ENCODE results near the gene FHAD1.
"Not testable (repeated sequence)": the region's sequence is repeated elsewhere in the genome, so short reads cannot be mapped to it uniquely, and the experiment has no call there.

Gene FHAD1

DNA sequence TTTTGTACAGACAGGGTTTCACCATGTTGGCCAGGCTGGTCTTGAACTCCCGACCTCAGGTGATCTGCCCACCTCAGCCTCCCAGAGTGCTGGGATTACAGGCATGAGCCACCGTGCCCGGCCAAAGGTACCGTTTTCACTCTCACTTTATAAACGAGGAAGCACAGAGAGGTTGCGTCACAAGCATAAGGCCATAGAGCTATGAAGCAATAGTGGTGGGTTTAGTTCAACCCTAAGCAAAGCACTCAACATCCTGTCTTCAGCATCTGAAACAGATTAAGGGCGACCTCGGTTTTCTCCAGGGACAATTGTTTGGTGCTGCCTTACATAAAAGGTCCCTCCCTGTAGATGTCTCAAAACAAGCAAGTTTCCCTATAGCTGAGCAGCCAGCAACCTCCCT, 187.7 kb downstream of the FHAD1 start:
- H3K4me1 ChIP-seq (ENCODE audit: control insufficient read depth, insufficient read depth, low read length); H3K27me3 ChIP-seq (ENCODE audit: control insufficient read depth, insufficient read depth, low read length); H3K4me3 ChIP-seq (ENCODE audit: low read depth, low read length); H3K27ac ChIP-seq (ENCODE audit: low read depth, low read length); H3K36me3 ChIP-seq (ENCODE audit: control insufficient read depth, insufficient read depth, low read length); H3K9ac ChIP-seq (ENCODE audit: low read length); H3K9me3 ChIP-seq (ENCODE audit: control insufficient read depth, insufficient read depth, low read depth, low read length): not testable (repeated sequence)

DNA sequence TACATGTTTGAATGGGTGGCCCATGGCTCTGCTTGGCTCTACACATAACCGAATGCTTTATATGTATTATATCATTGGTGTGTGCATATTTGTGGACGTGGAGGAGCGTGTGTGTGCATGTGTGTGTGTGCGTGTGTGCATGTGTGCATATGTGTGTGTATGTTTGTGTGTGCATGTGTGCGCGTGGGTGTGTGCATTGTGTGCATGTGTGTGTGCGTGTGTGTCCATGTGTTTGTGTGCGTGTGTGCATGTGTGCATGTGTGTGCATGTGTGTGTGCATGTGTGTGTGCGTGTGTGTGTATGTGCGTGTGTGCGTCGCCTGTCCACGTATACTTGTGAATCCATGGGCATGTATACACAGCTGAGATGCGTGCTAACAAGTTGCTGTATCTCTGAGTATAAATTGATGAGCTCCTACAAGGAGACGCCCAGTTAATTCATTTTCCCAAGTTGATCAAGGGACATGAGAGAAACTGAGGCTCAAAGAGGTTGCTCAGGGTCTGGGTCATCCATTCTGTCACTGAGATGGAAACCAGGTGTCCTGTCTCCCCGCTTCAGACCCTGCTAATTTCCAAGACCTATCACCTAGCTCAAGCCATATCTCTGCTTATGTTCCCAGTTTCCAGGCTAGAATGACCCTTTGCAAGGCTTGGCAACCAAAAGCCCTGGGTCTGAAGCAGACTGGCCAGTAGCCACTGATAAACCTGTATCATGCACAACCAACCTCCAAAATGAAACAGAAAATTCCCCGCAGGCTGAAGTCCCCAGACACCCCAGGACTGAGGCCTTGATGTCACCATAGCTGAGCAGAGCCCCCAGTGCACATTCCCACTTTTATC, 188.4 kb downstream of the FHAD1 start:
- Histone ChIP-seq H3K27ac (ENCODE audit: low read depth, low read length) (no peak overlapping the region), H3K36me3 (ENCODE audit: control insufficient read depth, insufficient read depth, low read length) (no peaks in the 10 kb centered on the region), H3K4me1 (ENCODE audit: control insufficient read depth, insufficient read depth, low read length) (no peaks in the 10 kb centered on the region; the same call in 1 of the 2 replicates), H3K9ac (ENCODE audit: low read length) (no peak overlapping the region), H3K27me3 (ENCODE audit: control insufficient read depth, insufficient read depth, low read length) (no peaks in the 10 kb centered on the region), H3K9me3 (ENCODE audit: control insufficient read depth, insufficient read depth, low read depth, low read length) (no peaks in the 10 kb centered on the region), H3K4me3 (ENCODE audit: low read depth, low read length) (no peak overlapping the region)

DNA sequence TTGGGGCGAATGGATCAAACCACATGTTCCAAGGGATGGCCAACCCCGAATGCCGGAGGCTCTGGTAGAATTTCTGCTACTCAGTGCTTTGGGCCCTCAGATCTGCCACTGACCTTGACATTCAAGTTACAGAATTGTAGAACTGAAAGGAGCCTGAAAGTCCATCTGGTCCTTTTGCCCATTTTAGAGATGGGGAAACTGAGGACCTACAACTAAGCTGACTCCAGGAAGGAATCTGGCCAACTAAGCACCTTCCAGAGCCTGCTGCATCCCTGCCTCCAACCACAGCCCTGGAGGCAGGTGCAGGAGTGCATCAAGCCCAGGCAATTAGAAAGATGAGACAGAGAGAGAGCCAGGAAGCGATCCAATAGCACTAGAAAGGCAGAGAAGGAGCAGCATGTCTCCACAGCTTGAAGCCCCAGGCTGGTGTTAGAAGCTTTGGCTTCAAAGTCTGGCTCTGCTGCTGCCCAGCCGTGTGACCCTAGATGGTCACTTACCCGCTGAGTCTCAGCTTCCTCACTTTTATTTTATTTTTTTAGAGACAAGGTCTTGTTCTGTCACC, 189.9 kb downstream of the FHAD1 start:
- H3K27me3 ChIP-seq (ENCODE audit: control insufficient read depth, insufficient read depth, low read length): no peaks in the 10 kb centered on the region
- H3K27ac ChIP-seq (ENCODE audit: low read depth, low read length): no peak overlapping the region
- H3K4me1 ChIP-seq (ENCODE audit: control insufficient read depth, insufficient read depth, low read length): no peaks in the 10 kb centered on the region; the same call in 1 of the 2 replicates
- no peaks in the 10 kb centered on the region for H3K36me3 ChIP-seq (ENCODE audit: control insufficient read depth, insufficient read depth, low read length)
- H3K9ac ChIP-seq (ENCODE audit: low read length): no peak overlapping the region
- no peaks in the 10 kb centered on the region for H3K9me3 ChIP-seq (ENCODE audit: control insufficient read depth, insufficient read depth, low read depth, low read length)
- H3K4me3 ChIP-seq (ENCODE audit: low read depth, low read length): no peak overlapping the region

DNA sequence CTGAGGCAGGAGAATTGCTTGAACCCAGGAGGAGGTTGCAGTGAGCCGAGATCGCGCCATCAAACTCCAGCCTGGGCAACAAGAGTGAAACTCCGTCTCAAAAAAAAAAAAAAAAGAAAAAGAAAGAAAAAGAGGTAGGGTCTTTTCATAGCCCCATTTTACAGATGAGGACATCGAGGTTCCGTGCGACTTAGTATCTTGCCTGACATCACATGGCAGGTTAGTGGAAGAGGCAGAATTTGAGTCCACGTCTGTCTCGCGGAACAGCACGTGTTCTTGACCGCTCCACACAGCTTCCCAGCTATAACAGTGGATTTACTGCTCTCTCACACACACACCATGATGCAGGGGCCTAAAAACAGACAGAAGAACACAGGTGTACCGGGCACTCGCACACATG, 192.3 kb downstream of the FHAD1 start:
- Histone ChIP-seq H3K36me3 (ENCODE audit: control insufficient read depth, insufficient read depth, low read length) (no peaks in the 10 kb centered on the region), H3K9ac (ENCODE audit: low read length) (no peak overlapping the region), H3K9me3 (ENCODE audit: control insufficient read depth, insufficient read depth, low read depth, low read length) (no peaks in the 10 kb centered on the region), H3K27me3 (ENCODE audit: control insufficient read depth, insufficient read depth, low read length) (no peaks in the 10 kb centered on the region), H3K4me1 (ENCODE audit: control insufficient read depth, insufficient read depth, low read length) (no peaks in the 10 kb centered on the region), H3K4me3 (ENCODE audit: low read depth, low read length) (no peak overlapping the region), H3K27ac (ENCODE audit: low read depth, low read length) (no peak overlapping the region)

DNA sequence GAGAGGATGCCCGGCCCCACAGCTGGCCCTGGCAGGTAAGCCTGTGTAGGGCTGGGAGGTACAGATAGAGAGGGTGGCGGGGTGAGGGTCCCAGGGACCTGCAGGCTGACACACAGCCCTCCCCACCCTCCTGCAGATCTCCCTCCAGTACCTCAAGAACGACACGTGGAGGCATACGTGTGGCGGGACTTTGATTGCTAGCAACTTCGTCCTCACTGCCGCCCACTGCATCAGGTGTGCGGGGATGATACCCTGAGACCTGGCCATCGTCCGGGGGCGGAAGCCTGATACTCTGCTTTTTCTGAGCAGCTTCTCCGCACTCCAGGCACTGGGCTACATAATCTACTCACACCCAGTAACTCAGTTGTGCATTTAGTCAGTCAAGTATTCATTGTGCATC, 193.3 kb downstream of the FHAD1 start:
- H3K27me3 ChIP-seq (ENCODE audit: control insufficient read depth, insufficient read depth, low read length): no peaks in the 10 kb centered on the region
- no peak overlapping the region for H3K27ac ChIP-seq (ENCODE audit: low read depth, low read length)
- H3K4me1 ChIP-seq (ENCODE audit: control insufficient read depth, insufficient read depth, low read length): no peaks in the 10 kb centered on the region
- no peak overlapping the region for H3K4me3 ChIP-seq (ENCODE audit: low read depth, low read length)
- no peaks in the 10 kb centered on the region for H3K36me3 ChIP-seq (ENCODE audit: control insufficient read depth, insufficient read depth, low read length)
- no peak overlapping the region for H3K9ac ChIP-seq (ENCODE audit: low read length)
- H3K9me3 ChIP-seq (ENCODE audit: control insufficient read depth, insufficient read depth, low read depth, low read length): no peaks in the 10 kb centered on the region

DNA sequence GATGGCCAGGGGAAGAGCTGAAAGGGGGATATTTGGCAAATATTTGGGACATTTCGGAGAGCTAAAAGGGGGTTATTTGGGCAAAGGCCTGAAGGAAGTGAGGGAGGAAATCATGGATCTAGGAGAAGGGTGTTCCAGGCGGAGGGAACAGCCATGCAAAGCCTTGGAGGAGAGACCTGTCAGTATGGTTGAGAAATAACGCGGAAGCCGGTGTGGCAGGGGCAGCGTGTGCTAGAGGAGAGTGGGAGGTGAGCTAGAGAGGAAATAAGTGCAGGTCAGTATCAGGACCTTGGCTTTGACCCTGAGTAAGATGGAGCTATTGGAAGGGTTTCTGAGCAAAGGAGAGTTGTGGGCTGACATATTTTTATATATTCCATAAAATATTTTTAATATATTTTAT, 194.2 kb downstream of the FHAD1 start:
- Histone ChIP-seq H3K4me3 (ENCODE audit: low read depth, low read length) (no peak overlapping the region), H3K27me3 (ENCODE audit: control insufficient read depth, insufficient read depth, low read length) (no peaks in the 10 kb centered on the region), H3K27ac (ENCODE audit: low read depth, low read length) (no peak overlapping the region), H3K9me3 (ENCODE audit: control insufficient read depth, insufficient read depth, low read depth, low read length) (no peaks in the 10 kb centered on the region), H3K36me3 (ENCODE audit: control insufficient read depth, insufficient read depth, low read length) (no peaks in the 10 kb centered on the region), H3K4me1 (ENCODE audit: control insufficient read depth, insufficient read depth, low read length) (no peaks in the 10 kb centered on the region), H3K9ac (ENCODE audit: low read length) (no peak overlapping the region)

DNA sequence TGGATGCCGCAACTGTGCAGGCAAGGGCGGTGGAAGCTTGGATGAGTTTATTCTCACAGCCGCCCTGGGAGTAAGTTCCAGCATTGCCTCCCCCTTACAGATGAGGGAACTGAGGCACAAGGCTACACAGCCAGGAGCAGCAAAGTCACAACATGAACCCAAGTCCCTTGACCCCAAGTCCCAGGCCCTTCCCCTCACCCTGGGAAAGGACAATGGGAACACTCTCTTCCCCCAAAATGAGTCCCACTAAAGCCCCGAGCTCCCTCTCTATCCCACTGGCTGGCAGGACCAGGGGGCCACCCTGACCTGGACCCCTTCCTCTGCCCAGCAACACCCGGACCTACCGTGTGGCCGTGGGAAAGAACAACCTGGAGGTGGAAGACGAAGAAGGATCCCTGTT, 195.1 kb downstream of the FHAD1 start:
- Histone ChIP-seq H3K27me3 (ENCODE audit: control insufficient read depth, insufficient read depth, low read length) (no peaks in the 10 kb centered on the region), H3K36me3 (ENCODE audit: control insufficient read depth, insufficient read depth, low read length) (no peaks in the 10 kb centered on the region), H3K27ac (ENCODE audit: low read depth, low read length) (no peak overlapping the region), H3K9ac (ENCODE audit: low read length) (no peak overlapping the region), H3K9me3 (ENCODE audit: control insufficient read depth, insufficient read depth, low read depth, low read length) (no peaks in the 10 kb centered on the region), H3K4me3 (ENCODE audit: low read depth, low read length) (no peak overlapping the region), H3K4me1 (ENCODE audit: control insufficient read depth, insufficient read depth, low read length) (no peaks in the 10 kb centered on the region)

DNA sequence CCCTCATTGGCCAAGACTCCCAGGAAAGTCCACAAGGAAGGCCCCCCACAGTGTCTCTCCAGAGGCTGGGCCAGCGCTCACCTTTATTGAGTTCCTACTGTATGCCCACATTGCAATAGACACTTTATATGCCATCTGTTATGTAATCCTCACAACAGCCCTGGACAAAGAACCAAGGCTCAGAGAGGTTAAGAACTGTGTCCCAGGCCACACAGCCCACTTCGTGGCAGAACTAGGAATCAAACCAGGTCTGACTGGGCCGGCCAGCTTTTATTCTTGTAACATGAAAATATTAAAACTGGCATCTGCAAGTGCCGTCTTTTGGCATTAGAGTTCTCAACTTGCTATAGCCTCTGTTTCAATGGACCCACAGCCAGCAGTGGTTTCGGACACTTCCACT, 195.7 kb downstream of the FHAD1 start:
- Histone ChIP-seq H3K4me3 (ENCODE audit: low read depth, low read length) (no peak overlapping the region), H3K27ac (ENCODE audit: low read depth, low read length) (no peak overlapping the region), H3K4me1 (ENCODE audit: control insufficient read depth, insufficient read depth, low read length) (no peaks in the 10 kb centered on the region), H3K27me3 (ENCODE audit: control insufficient read depth, insufficient read depth, low read length) (no peaks in the 10 kb centered on the region), H3K9ac (ENCODE audit: low read length) (no peak overlapping the region), H3K9me3 (ENCODE audit: control insufficient read depth, insufficient read depth, low read depth, low read length) (no peaks in the 10 kb centered on the region), H3K36me3 (ENCODE audit: control insufficient read depth, insufficient read depth, low read length) (no peaks in the 10 kb centered on the region)

DNA sequence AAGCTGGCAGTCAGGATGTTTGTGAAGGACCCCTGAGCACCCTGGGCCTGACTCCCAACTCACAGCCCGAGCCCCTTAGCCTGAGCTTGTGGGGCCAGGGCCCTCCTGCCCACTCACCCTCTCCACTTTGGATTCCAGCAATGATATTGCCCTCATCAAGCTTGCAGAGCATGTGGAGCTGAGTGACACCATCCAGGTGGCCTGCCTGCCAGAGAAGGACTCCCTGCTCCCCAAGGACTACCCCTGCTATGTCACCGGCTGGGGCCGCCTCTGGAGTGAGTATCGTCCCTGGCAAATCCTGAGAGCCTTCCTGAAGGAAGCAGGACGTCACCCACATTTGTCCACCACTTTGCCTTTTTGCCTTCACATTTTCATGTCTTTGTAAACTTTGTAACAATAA, 196.3 kb downstream of the FHAD1 start:
- Histone ChIP-seq H3K9ac (ENCODE audit: low read length) (no peak overlapping the region), H3K4me1 (ENCODE audit: control insufficient read depth, insufficient read depth, low read length) (no peaks in the 10 kb centered on the region), H3K27me3 (ENCODE audit: control insufficient read depth, insufficient read depth, low read length) (no peaks in the 10 kb centered on the region), H3K4me3 (ENCODE audit: low read depth, low read length) (no peak overlapping the region), H3K36me3 (ENCODE audit: control insufficient read depth, insufficient read depth, low read length) (no peaks in the 10 kb centered on the region), H3K9me3 (ENCODE audit: control insufficient read depth, insufficient read depth, low read depth, low read length) (no peaks in the 10 kb centered on the region), H3K27ac (ENCODE audit: low read depth, low read length) (no peak overlapping the region)

DNA sequence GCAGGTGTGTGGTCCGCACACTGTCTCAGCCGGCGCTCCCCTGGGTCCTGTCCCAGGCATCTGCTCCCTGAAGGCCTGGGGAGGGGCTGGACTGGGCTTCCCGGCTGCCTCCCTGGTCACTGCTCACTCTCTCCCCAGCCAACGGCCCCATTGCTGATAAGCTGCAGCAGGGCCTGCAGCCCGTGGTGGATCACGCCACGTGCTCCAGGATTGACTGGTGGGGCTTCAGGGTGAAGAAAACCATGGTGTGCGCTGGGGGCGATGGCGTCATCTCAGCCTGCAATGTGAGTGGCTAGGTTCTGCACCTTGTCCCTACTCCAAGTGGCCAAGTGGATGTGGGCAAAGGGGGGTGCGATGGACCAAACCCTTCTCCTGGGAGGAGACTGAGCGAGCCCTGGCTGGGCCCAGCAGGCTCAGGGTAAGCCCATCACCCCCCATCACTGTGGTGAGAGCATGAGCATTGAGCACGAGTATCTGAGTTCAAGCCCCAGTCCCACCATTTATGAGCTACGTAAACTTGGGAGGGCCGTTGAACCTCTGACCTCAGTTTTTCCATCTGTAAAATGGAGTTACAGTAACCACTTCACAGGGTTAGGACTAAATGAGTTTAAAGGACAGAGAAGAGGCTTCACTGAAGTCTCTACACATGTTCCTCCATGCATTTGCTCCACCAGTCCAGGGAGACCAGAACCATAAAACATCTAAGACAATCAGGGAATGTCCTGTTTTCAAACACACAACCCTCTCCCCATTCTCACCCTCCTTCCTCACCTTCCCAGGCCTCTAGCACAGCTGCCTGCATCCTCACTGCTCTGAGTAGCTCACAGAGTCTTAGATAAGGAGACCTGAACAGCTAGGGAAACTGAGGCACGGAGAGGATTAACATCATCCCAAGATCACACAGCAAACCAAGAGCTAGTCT, 197.7 kb downstream of the FHAD1 start:
- no peak overlapping the region for H3K9ac ChIP-seq (ENCODE audit: low read length)
- no peaks in the 10 kb centered on the region for H3K4me1 ChIP-seq (ENCODE audit: control insufficient read depth, insufficient read depth, low read length)
- H3K27me3 ChIP-seq (ENCODE audit: control insufficient read depth, insufficient read depth, low read length): no peaks in the 10 kb centered on the region
- no peak overlapping the region for H3K27ac ChIP-seq (ENCODE audit: low read depth, low read length)
- no peak overlapping the region for H3K4me3 ChIP-seq (ENCODE audit: low read depth, low read length)
- no peaks in the 10 kb centered on the region for H3K36me3 ChIP-seq (ENCODE audit: control insufficient read depth, insufficient read depth, low read length)
- H3K9me3 ChIP-seq (ENCODE audit: control insufficient read depth, insufficient read depth, low read depth, low read length): no peaks in the 10 kb centered on the region

Measured in HUES6 (cell line).